Effector memory CD8-positive, alpha-beta T cell (primary cell): Measurements from ENCODE around the gene FGF19.

ENCODE experiments used
- ATAC-seq: fragments of 150-1000 bp; cut with Tn5 transposase; replicated peaks from 2 replicates; pipeline ENCODE4 v1.10.0; 2021; ENCODE audit warnings: mild to moderate bottlenecking, moderate library complexity
- DNase-seq, 3 experiments: peaks; one replicate each; pipeline ENCODE4 v3.0.0; 2021
- H3K27ac Mint-ChIP-seq, 2 donors: one replicate each; pipeline ENCODE4 v1.8.0; 2022; ENCODE audit warnings: mild to moderate bottlenecking in 2 of 2, mixed read lengths in 2 of 2, moderate library complexity in 2 of 2
- H3K27me3 Mint-ChIP-seq, 2 donors: one replicate each; pipeline ENCODE4 v1.8.0; 2022; ENCODE audit warnings: mixed read lengths in 2 of 2
- H3K36me3 Mint-ChIP-seq: one replicate; pipeline ENCODE4 v1.8.0; 2022; ENCODE audit warnings: mild to moderate bottlenecking, moderate library complexity, mixed read lengths; ENCODE audit not compliant: insufficient read depth
- H3K4me1 Mint-ChIP-seq, 2 donors: one replicate each; pipeline ENCODE4 v1.8.0; 2022; ENCODE audit warnings: low read depth in 2 of 2, mixed read lengths in 2 of 2
- H3K4me3 Mint-ChIP-seq, 2 donors: one replicate each; pipeline ENCODE4 v1.8.0; 2022; ENCODE audit warnings: mild to moderate bottlenecking in 2 of 2, mixed read lengths in 2 of 2, moderate library complexity in 2 of 2
- H3K9me3 Mint-ChIP-seq, 2 donors: one replicate each; pipeline ENCODE4 v1.8.0; 2022; ENCODE audit warnings: mixed read lengths in 2 of 2

FGF19 gene

DNA sequence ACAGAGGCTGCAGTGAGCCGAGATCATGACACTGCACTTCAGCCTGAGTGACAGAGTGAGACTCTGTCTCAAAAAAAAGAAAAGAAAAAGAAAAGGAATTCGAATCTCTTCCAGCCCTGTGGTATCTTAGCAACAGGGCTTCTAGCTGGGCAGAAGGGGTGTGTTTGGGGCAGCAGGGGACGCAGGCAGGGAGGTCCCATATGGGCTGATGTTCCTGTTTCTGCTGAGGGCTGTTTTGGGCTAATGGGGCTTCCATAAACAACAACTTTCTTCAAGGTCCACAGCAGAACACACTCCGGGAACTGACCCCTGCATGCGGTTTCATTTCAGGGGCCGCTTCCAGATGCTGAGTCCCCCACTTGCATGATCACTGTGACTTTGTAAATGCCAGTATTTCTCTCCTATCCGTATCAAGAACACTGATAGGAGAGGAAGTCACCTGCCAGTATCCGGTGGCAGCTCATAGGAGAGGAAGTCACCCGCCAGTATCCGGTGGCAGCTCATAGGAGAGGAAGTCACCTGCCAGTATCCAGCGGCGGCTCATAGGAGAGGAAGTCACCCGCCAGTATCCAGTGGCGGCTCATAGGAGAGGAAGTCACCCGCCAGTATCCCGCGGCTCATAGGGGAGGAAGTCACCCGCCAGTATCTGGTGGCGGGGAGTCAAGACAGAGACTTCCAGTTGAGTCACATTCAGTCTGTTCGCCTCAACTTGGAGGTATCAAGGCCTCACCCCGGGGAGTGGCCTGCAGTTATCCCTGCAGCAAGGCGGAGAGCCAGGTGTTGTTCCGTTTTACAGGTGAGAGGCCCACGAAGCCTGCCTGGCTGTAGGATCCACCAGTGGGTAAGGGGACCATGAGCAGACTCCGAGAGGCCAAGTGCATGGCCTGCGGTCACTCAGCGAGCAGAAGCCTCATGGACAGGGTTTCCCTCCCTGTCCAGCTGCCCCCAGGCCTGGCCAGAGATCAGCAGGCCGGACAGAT lies 8.3 kb upstream of the FGF19 start:
- DNase-seq (no peak), ATAC-seq (no peak)
- Mint-ChIP-seq H3K27ac (peak overlapping the region; percentile 49 to 85), H3K9me3 (no peaks in the 10 kb centered on the region), H3K4me1 (peaks cover 9% of the 10 kb centered on the region in 2 donors), H3K27me3 (peaks cover 26 to 55% of the 10 kb centered on the region in 2 donors), H3K4me3 (peak overlapping the region in 1 of 2 donors; percentile 64), H3K36me3 (no peaks in the 10 kb centered on the region)

- ATAC-seq, result no peak
- no peaks in the 10 kb centered on the region for H3K9me3 Mint-ChIP-seq
- H3K27ac Mint-ChIP-seq, result no peak overlapping the region
- peaks cover 12 to 19% of the 10 kb centered on the region in 2 donors for H3K4me1 Mint-ChIP-seq
- no peak for DNase-seq
- H3K36me3 Mint-ChIP-seq, result no peaks in the 10 kb centered on the region
- H3K4me3 Mint-ChIP-seq, result no peak overlapping the region
- H3K27me3 Mint-ChIP-seq, result peaks cover 44 to 70% of the 10 kb centered on the region in 2 donors
Measured at GRCh38 chr11:69708736-69709401, 5.0 kb upstream of the FGF19 start.

DNA sequence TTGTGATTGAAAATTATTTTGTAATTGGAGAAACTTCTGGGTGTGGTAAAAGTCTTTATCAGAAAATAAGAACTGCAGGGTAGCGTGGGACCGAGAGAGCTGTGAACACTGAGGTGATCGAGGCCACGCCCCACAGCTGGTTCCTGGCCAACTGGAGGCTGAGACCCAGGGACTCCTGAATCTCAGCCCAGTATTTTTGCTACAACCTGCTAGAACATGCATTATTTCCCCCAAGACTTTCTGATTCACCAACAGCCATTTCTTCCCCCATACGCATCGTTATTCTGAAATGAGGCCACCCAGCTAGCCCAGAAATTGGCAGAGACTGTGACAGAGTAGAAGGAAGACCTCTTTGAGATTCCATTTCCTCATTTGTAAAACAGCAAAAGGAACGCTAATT lies 3.4 kb upstream of the FGF19 start:
- no peaks in the 10 kb centered on the region for H3K9me3 Mint-ChIP-seq
- H3K4me3 Mint-ChIP-seq, result peak overlapping the region in 1 of 2 donors; percentile 21
- ATAC-seq, result no peak
- H3K4me1 Mint-ChIP-seq, result peaks cover 10 to 18% of the 10 kb centered on the region in 2 donors
- no peaks in the 10 kb centered on the region for H3K36me3 Mint-ChIP-seq
- no peak overlapping the region for H3K27ac Mint-ChIP-seq
- no peak for DNase-seq
- peaks cover 45 to 70% of the 10 kb centered on the region in 2 donors for H3K27me3 Mint-ChIP-seq

DNA sequence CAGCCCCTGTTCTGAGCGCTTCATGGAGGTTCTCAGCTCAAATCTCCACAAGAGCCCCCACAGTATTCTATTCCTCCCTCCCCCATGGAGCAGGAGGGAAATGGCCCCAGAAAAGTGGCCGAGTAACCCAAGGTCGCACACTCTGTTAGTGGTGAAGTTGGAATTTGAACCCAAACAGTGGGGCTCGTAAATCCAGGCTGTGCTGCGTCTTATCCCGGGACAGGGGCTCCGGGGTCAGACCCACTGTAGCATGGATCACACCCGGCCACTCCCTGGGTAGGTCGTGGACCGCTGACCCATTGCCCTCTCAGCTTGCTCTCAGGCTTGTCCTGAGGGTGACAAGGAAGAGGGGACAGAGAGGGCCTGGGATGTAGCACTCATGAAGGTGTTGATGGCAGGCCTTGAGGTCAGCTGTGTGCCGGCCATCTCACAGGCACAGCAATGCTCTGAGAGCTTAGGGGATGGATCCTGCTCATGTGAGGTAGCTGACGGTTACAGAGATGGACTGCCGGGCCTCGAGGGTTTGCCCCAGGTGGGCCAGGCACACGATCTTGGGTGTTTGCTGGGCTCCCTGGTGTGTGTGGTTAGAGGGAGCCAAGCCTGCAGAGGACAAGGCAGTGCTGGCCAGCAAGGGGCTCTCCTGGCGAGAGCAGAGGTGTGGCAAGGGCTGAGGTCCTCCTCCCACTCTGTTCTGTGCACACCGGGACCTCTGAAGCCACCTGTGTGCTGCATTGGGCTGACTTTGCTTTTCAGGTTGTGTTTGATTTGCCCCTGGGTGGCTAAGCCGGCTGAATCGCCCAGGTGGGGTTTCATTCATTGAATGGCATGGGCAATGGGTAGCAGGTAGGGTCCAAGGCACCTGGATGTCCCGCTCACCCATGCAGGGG lies 2.3 kb upstream of the FGF19 start:
- Mint-ChIP-seq H3K27me3 (peaks cover 35 to 63% of the 10 kb centered on the region in 2 donors), H3K9me3 (no peaks in the 10 kb centered on the region), H3K4me3 (peak overlapping the region in 1 of 2 donors; percentile 60), H3K4me1 (peaks cover 3 to 12% of the 10 kb centered on the region in 2 donors), H3K36me3 (no peaks in the 10 kb centered on the region), H3K27ac (no peak overlapping the region)
- no peak for DNase-seq
- ATAC-seq, result no peak

- H3K4me1 Mint-ChIP-seq, result peaks cover 3 to 12% of the 10 kb centered on the region in 2 donors
- peak overlapping the region in 1 of 2 donors; percentile 60 for H3K4me3 Mint-ChIP-seq
- H3K36me3 Mint-ChIP-seq, result no peaks in the 10 kb centered on the region
- peaks cover 40 to 63% of the 10 kb centered on the region in 2 donors for H3K27me3 Mint-ChIP-seq
- no peaks in the 10 kb centered on the region for H3K9me3 Mint-ChIP-seq
- no peak overlapping the region for H3K27ac Mint-ChIP-seq
- ATAC-seq (no peak), DNase-seq (no peak)
Measured at GRCh38 chr11:69705351-69705811, 1.6 kb upstream of the FGF19 start.

DNA sequence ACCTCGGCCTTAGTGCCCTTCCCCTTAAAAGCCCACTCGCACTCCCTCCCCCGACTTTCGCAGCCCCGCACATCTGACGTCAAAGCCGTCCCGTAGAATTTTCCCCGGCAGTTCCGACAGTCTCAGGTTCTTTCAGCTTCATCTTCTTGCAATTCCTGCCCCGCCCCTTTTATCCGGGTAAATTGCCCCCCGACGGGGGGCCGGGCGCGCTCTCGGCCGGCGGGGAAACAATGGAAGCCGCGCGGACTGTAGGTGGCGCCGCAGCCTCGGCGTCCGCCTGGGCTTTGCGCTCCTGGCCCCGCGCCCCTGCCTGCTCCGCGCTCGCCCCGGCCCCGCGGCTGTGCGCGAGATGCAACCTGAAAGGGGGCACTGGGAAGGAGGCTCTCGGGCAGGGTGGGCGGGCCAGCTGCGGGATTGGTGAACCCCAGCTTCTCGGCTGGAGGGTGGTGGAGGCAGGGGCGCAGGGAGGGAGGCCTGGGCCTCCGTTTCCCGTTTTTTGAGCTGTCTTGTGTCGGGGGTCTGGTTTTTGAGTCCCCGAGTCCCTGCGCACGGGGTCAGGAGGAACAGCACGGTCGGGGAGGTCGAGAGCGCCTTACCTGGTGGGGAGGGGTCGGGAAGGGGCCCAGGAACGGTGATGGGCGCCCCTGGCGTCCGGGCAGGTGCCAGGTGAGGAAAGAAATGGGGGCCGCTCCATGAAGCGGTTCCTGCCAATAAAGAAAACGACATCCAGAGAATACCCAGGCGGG lies 859 bp upstream of the FGF19 start:
- Mint-ChIP-seq H3K4me1 (peaks cover 3 to 12% of the 10 kb centered on the region in 2 donors), H3K4me3 (peak overlapping the region in 1 of 2 donors; percentile 47), H3K27me3 (peaks cover 47 to 66% of the 10 kb centered on the region in 2 donors), H3K9me3 (no peaks in the 10 kb centered on the region), H3K27ac (no peak overlapping the region), H3K36me3 (no peaks in the 10 kb centered on the region)
- no peak for DNase-seq
- no peak for ATAC-seq

- DNase-seq (no peak), ATAC-seq (no peak)
- H3K36me3 Mint-ChIP-seq, result no peaks in the 10 kb centered on the region
- H3K27me3 Mint-ChIP-seq, result peaks cover 56 to 70% of the 10 kb centered on the region in 2 donors
- peaks cover 3 to 12% of the 10 kb centered on the region in 2 donors for H3K4me1 Mint-ChIP-seq
- H3K27ac Mint-ChIP-seq, result no peak overlapping the region
- H3K9me3 Mint-ChIP-seq, result no peaks in the 10 kb centered on the region
- peak overlapping the region in 1 of 2 donors; percentile 44 for H3K4me3 Mint-ChIP-seq
Measured at GRCh38 chr11:69703453-69703767, 412 bp downstream of the FGF19 start.

DNA sequence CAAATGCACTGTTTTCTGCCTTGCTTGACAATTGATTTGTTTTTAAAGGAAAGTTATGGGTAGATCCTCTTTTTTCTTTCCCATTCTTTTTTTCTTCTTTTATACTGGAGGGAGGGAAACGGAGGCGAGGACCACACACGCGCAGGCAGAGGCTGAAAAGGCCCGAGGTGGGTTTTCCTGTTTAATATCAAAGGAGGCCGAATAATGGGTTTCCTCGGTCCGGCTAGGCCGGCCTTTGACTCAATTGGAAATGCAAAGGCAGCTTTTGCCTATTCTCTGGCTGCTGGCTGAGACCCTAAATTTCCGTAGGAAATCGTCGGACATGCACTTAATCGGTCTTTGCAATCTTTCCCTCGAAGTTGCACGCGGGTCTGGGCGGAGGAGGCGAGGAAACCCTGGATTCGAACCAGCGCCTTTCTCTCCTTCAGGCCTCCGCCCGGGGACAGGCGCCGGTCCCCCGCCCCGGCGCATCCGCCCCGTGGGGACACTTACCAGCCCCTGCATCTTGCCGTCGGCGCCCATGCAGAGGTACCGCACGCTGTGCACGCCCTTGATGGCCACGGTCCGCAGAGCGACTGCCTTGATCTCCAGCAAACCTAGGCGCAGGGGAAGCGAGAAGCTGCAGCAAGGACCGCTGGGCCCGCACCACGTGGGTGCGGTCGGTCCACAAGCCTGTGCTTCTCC lies 911 bp downstream of the FGF19 start:
- H3K4me3 Mint-ChIP-seq, result peak overlapping the region in 1 of 2 donors; percentile 44
- H3K27me3 Mint-ChIP-seq, result peaks cover 57 to 70% of the 10 kb centered on the region in 2 donors
- ATAC-seq (no peak), DNase-seq (no peak)
- H3K27ac Mint-ChIP-seq, result no peak overlapping the region
- H3K36me3 Mint-ChIP-seq, result no peaks in the 10 kb centered on the region
- H3K4me1 Mint-ChIP-seq, result peaks cover 3 to 12% of the 10 kb centered on the region in 2 donors
- no peaks in the 10 kb centered on the region for H3K9me3 Mint-ChIP-seq

- Mint-ChIP-seq H3K27me3 (peaks cover 60 to 70% of the 10 kb centered on the region in 2 donors), H3K36me3 (no peaks in the 10 kb centered on the region), H3K4me1 (peaks cover 3 to 12% of the 10 kb centered on the region in 2 donors), H3K9me3 (no peaks in the 10 kb centered on the region), H3K4me3 (no peak overlapping the region), H3K27ac (no peak overlapping the region)
- DNase-seq, result no peak
- ATAC-seq, result no peak
Measured at GRCh38 chr11:69702239-69702691, 1.6 kb downstream of the FGF19 start.

DNA sequence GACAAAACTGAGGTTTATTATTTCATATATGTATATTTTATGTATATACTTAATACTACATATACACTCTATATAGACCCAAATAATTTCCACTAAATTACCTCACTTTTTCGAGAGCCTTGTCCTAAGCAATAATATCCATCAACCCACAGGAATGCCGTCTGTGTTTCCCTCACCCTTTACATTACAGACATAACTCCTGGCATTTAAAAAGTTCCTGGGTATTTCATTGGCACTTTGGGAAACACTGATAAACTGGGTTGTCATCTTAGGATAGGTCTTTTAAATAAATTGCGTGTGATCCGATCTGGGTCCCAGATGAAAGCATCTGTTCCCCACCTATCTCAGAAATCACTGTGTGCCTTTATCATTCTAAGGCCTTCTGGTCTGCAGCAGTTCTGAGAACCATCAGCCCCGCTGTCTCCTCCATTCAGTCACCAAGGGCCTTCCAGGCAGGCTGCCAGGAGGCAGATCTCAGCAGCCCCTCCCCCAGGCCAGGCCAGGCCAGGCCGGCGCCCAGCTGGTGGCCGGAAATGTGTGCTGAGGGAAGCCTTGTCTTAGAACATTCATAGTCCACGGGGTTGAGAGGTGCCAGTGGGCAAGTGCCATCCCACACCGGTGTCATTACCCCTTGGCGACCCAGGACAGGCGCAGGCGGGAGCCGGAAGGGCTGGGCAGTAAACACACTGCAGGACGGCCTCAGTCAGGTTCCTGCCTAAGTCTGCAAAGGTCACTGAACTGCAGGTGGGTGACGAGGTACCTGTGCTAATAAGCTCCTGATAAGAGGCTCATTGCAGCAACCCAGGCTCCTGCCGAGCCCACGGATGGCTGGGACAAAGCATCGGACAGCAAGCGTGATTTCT lies 3.3 kb downstream of the FGF19 start:
- no peaks in the 10 kb centered on the region for H3K36me3 Mint-ChIP-seq
- no peaks in the 10 kb centered on the region for H3K9me3 Mint-ChIP-seq

DNA sequence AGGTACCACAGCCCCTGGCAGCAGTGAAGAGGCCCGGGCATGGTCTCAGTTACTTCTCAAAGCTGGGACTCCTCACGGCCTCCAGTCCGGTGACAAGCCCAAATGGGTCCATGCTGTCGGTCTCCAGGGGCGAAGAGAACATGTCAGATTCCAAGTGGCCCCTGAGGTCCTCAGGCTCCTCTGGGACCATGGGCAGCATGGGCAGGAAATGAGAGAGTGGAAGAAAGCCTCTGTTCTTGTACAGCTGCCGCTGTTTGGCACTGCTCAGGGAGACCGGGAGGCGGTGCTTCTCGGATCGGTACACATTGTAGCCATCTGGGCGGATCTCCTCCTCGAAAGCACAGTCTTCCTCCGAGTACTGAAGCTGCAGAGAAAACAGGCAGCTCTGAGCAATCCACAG lies 4.6 kb downstream of the FGF19 start:
- no peaks in the 10 kb centered on the region for H3K9me3 Mint-ChIP-seq
- H3K36me3 Mint-ChIP-seq, result no peaks in the 10 kb centered on the region
- no peak for ATAC-seq
- H3K4me3 Mint-ChIP-seq, result no peak overlapping the region
- peaks cover 0 to 2% of the 10 kb centered on the region in 2 donors for H3K4me1 Mint-ChIP-seq
- DNase-seq, result no peak
- H3K27me3 Mint-ChIP-seq, result peaks cover 65 to 79% of the 10 kb centered on the region in 2 donors
- H3K27ac Mint-ChIP-seq, result no peak overlapping the region

More for the DNA sequence above, 3.3 kb downstream of the FGF19 start:
- H3K27me3 Mint-ChIP-seq, result peaks cover 61 to 70% of the 10 kb centered on the region in 2 donors
- H3K27ac Mint-ChIP-seq, result no peak overlapping the region
- DNase-seq (no peak), ATAC-seq (no peak)
- peaks cover 0 to 2% of the 10 kb centered on the region in 2 donors for H3K4me1 Mint-ChIP-seq
- H3K4me3 Mint-ChIP-seq, result no peak overlapping the region
